Osteoblast (primary cell): ENCODE data around the gene DNAH7. TPM values are rescaled to one million over a fixed set of nuclear protein-coding genes. Genes with fewer than 3 reads are reported as not detected.
A peak's percentile ranks its signal among the peaks of the same experiment; 100 is the strongest.

ENCODE experiments used
- DNase-seq: peaks from one replicate; pipeline ENCODE4 v3.0.0; 2011; ENCODE audit warnings: low spot score, mixed read lengths; ENCODE audit not compliant: insufficient read length; ENCODE audit errors: missing footprints
- H2AFZ ChIP-seq: 2 replicates; pipeline ENCODE4 v1.6.0; 2011; ENCODE audit warnings: mild to moderate bottlenecking, low read length
- H3K27ac ChIP-seq: 2 replicates; pipeline ENCODE4 v1.5.1; 2011; ENCODE audit warnings: mild to moderate bottlenecking, low read depth, low read length, moderate library complexity
- H3K27me3 ChIP-seq: 2 replicates; pipeline ENCODE4 v1.6.0; 2012; ENCODE audit warnings: mild to moderate bottlenecking, control low read depth, inconsistent platforms, low read length, moderate library complexity; ENCODE audit not compliant: insufficient read depth
- H3K36me3 ChIP-seq: 2 replicates; pipeline ENCODE4 v1.5.1; 2011; ENCODE audit warnings: mild to moderate bottlenecking, low read length, control low read depth, moderate library complexity; ENCODE audit not compliant: insufficient read depth
- H3K4me1 ChIP-seq: 2 replicates; pipeline ENCODE4 v1.5.1; 2011; ENCODE audit warnings: mild to moderate bottlenecking, low read length, control low read depth, moderate library complexity; ENCODE audit not compliant: insufficient read depth
- H3K4me2 ChIP-seq: 2 replicates; pipeline ENCODE4 v1.6.0; 2011; ENCODE audit warnings: mild to moderate bottlenecking, low read length; ENCODE audit not compliant: insufficient read depth
- H3K4me3 ChIP-seq: fragments of 200-600 bp; sonication (generic); 3 replicates; pipeline ENCODE4 v1.5.1; 2012; ENCODE audit warnings: mild to moderate bottlenecking, low read length, inconsistent platforms; ENCODE audit not compliant: insufficient read depth
- H3K79me2 ChIP-seq: 2 replicates; pipeline ENCODE4 v1.6.0; 2012; ENCODE audit warnings: mild to moderate bottlenecking, low read length, control low read depth, inconsistent platforms; ENCODE audit not compliant: insufficient read depth
- H3K9me3 ChIP-seq: 2 replicates; pipeline ENCODE4 v1.5.1; 2011; ENCODE audit warnings: low read depth, low read length, control low read depth
- H4K20me1 ChIP-seq: 2 replicates; pipeline ENCODE4 v1.6.0; 2012; ENCODE audit warnings: mild to moderate bottlenecking, low read length, control low read depth; ENCODE audit not compliant: insufficient read depth
- CTCF ChIP-seq: IDR thresholded peaks from 2 replicates; pipeline ENCODE4 v1.5.1; 2011; ENCODE audit warnings: mild to moderate bottlenecking, low read depth, low read length, moderate library complexity; ENCODE audit errors: extremely low read depth
- total RNA-seq: library from RNA; depleted of rRNA; stranded (reverse); fragments of >200 nt; gene quantifications from 2 replicates; pipeline ENCODE4 v1.2.3, GENCODE V29; 2012

Gene DNAH7
- total RNA-seq, 1 donor = 2.5 TPM

DNA sequence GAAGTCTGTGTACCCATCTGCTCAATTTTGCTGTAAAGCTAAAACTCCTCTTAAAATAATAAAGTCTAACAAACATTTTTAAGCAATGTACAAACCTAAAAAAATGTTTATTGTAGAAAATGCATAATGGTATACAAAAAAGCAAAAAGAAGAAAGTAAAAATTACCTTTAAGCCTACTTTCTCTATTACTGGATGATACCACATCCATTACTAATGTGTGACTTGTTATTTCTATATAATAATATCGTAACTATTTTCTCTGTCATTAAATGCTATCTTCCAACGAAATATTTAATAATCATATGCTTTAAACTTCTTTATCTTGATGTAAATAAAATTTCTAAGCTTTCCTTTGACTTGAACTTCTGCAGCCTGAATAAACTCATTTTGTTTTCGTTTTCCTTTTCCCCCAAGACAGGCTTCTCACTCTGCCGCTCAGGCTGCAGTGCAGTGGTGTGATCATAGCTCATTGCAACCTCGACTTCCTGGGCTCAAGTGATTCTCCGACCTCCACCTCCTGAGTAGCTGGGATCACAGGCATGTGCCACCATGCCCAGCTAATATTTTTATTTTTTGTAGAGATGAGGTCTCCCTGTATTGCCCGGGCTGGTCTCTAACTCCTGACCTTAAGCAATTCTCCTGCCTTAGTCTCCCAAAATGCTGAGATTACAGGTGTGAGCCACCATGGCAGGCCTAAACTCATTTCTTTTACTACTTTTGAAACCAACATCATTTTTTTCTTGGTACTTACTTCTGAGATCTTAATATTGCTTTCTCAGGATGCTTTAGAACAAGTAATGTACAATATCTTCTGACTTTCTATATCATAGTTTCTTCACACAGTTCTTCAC lies 18.1 kb upstream of the DNAH7 start:
- DNase-seq = no peak
- no peaks in the 10 kb centered on the region for H3K36me3 ChIP-seq
- H3K4me1 ChIP-seq = no peaks in the 10 kb centered on the region
- H2AFZ ChIP-seq = no peak overlapping the region
- no peaks in the 10 kb centered on the region for H4K20me1 ChIP-seq
- no peaks in the 10 kb centered on the region for H3K27me3 ChIP-seq
- H3K27ac ChIP-seq = no peak overlapping the region
- H3K79me2 ChIP-seq = no peaks in the 10 kb centered on the region
- no peak overlapping the region for H3K4me3 ChIP-seq
- H3K9me3 ChIP-seq = no peaks in the 10 kb centered on the region
- TF ChIP-seq CTCF = no peak
- no peak overlapping the region for H3K4me2 ChIP-seq

DNA sequence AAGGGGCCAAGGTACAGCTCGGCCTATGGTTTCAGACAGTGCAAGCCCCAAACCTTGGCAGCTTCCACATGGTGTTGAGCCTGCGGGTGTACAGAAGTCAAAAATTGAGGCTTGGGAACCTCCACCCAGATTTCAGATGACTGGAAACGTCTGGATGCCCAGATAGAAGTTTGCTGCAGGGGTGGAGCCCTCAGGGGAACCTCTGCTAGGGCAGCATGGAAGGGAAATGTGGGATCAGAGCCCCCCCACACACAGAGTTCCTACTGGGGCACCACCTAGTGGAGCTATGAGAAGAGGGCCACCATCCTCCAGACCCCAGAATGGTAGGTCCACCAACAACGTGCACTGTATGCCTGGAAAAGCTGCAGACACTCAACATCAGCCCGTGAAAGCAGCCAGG lies 15.0 kb upstream of the DNAH7 start:
- Histone ChIP-seq H3K36me3 (no peaks in the 10 kb centered on the region), H3K27ac (no peak overlapping the region), H3K9me3 (no peaks in the 10 kb centered on the region), H3K27me3 (no peaks in the 10 kb centered on the region), H2AFZ (no peak overlapping the region), H3K79me2 (no peaks in the 10 kb centered on the region), H3K4me3 (no peak overlapping the region), H3K4me2 (no peak overlapping the region), H4K20me1 (no peaks in the 10 kb centered on the region), H3K4me1 (peaks cover 12% of the 10 kb centered on the region)
- TF ChIP-seq CTCF = no peak
- DNase-seq = no peak

DNA sequence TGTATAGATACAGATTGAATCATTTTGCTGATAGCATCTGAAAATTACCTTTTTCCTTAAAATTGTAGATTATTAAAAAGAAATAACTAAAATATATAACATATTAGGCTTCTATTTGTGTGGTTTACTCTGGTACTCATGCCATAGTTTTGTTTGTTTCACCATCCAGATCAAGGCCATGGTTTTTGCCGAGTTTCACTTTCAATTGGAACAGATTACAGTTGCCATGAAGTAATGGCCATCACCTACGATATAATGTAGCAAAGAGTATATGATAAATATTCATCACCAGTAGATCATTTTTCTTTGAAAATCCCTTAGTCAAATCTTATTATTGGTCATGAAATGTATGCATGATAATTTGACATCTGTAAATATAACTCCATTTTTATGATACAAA lies 11.9 kb upstream of the DNAH7 start:
- Histone ChIP-seq H3K27me3 (no peaks in the 10 kb centered on the region), H3K4me1 (peaks cover 27% of the 10 kb centered on the region), H2AFZ (no peak overlapping the region), H3K4me2 (no peak overlapping the region), H4K20me1 (no peaks in the 10 kb centered on the region), H3K79me2 (no peaks in the 10 kb centered on the region), H3K4me3 (no peak overlapping the region), H3K27ac (no peak overlapping the region), H3K36me3 (no peaks in the 10 kb centered on the region), H3K9me3 (no peaks in the 10 kb centered on the region)
- DNase-seq = no peak
- no peak for TF ChIP-seq CTCF

DNA sequence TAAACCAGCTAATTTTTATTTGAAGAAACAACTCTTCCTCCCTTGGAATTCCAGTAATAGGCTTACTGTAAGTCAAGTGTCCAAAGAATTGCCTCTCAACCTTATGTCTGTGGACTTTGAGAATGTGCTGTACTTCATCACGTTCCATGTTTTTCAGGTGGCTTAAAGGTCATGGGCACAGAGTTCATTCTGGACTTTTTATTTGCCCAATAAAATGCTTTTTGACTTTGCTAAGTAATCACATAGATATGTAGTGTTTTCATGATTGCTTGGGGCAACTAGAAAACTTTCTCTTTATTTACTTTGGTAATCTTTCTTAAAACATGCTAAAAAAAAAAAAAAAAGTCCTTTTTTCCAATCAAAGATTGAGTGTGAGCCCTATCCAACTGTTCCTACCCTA lies 10.4 kb upstream of the DNAH7 start:
- H3K9me3 ChIP-seq = no peaks in the 10 kb centered on the region
- peaks cover 27% of the 10 kb centered on the region for H3K4me1 ChIP-seq
- no peaks in the 10 kb centered on the region for H4K20me1 ChIP-seq
- H2AFZ ChIP-seq = no peak overlapping the region
- no peak overlapping the region for H3K4me3 ChIP-seq
- no peaks in the 10 kb centered on the region for H3K36me3 ChIP-seq
- H3K79me2 ChIP-seq = no peaks in the 10 kb centered on the region
- H3K27ac ChIP-seq = peak overlapping the region; percentile 34
- no peak for TF ChIP-seq CTCF
- H3K27me3 ChIP-seq = no peaks in the 10 kb centered on the region
- DNase-seq = no peak
- no peak overlapping the region for H3K4me2 ChIP-seq
